ENCODE results near the gene PPFIBP2.

DNA sequence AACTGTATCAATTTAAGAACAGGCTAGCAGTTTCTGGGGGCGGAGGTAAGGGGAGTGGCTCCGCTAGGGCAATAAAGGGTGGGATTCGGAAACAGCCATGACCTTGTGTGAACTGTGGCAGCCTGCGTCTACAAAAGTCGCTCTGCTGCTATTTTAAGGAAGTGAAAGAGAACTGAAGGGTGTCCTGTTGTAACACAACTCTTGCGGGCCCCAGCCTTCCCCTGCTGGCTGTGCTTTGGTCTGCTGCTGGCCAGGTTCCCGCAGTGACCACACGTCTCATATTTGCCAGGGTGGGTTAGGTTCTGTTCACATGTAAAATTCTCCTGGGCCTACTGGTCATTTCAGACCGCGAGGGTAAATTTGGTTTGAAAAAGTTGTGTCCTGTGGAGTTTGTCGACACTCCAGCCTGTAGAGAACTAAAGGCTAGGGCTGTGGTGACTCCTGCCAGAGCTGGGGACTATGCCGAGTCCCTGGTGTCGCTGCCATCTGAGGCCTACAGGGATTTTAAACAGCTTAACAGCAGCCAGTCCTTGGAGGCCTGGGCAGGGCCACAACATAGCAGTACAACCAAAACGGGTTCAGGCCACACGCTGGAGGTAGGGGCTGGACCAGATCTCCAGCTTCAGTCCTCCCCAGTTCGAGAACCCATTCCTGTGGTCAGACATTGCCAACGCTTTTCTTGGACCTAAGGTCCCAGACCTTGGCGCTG, 1.1 kb upstream of the PPFIBP2 start:
- TF ChIP-seq EZH2 (IDR thresholded peaks at IDR 0.05; ENCODE audit: insufficient read depth, low read length): no peak
- TF ChIP-seq, protein P1, sequence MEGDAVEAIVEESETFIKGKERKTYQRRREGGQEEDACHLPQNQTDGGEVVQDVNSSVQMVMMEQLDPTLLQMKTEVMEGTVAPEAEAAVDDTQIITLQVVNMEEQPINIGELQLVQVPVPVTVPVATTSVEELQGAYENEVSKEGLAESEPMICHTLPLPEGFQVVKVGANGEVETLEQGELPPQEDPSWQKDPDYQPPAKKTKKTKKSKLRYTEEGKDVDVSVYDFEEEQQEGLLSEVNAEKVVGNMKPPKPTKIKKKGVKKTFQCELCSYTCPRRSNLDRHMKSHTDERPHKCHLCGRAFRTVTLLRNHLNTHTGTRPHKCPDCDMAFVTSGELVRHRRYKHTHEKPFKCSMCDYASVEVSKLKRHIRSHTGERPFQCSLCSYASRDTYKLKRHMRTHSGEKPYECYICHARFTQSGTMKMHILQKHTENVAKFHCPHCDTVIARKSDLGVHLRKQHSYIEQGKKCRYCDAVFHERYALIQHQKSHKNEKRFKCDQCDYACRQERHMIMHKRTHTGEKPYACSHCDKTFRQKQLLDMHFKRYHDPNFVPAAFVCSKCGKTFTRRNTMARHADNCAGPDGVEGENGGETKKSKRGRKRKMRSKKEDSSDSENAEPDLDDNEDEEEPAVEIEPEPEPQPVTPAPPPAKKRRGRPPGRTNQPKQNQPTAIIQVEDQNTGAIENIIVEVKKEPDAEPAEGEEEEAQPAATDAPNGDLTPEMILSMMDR (IDR thresholded peaks at IDR 0.05; ENCODE audit: insufficient read depth, low read depth, low read length): no peak
